ENCODE data around the gene SMC6.

The SMC6 gene

DNA sequence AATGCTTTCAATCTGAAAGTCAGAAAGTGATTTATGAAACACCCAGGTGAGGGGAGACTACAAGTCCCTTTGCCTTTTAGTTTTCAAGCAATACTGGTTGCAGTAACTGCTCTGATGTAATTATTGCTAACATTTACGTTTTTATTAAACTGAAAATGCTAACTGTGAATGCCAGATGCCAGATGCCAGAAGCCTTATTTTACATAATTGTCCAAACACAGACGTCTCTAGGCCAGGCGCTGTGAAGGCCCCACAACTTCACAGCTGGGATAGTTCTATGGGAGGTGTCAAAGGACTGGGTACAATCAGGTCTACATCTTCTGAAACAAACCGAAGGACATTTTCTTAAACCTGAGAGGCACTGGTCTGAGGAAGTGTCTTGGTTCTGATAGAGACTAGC, 35.2 kb upstream of the SMC6 start:
- TF ChIP-seq CTCF (IDR thresholded peaks at IDR 0.05): no peak
- Histone ChIP-seq H3K27ac (no peak overlapping the region), H3K4me3 (no peak overlapping the region)
- DNase-seq (ENCODE audit: low spot score): no peak

GRCh38 chr2:17786727-17787126, 33.1 kb upstream of the SMC6 start:
- no peak for DNase-seq (ENCODE audit: low spot score)
- H3K4me3 ChIP-seq: no peak overlapping the region
- TF ChIP-seq CTCF (IDR thresholded peaks at IDR 0.05): no peak
- no peak overlapping the region for H3K27ac ChIP-seq

GRCh38 chr2:17781482-17781881, 27.9 kb upstream of the SMC6 start:
- no peak for TF ChIP-seq CTCF (IDR thresholded peaks at IDR 0.05)
- H3K4me3 ChIP-seq: no peak overlapping the region
- H3K27ac ChIP-seq: no peak overlapping the region
- DNase-seq (ENCODE audit: low spot score): no peak

GRCh38 chr2:17780546-17780945, 26.9 kb upstream of the SMC6 start:
- no peak for TF ChIP-seq CTCF (IDR thresholded peaks at IDR 0.05)
- no peak overlapping the region for H3K4me3 ChIP-seq

DNA sequence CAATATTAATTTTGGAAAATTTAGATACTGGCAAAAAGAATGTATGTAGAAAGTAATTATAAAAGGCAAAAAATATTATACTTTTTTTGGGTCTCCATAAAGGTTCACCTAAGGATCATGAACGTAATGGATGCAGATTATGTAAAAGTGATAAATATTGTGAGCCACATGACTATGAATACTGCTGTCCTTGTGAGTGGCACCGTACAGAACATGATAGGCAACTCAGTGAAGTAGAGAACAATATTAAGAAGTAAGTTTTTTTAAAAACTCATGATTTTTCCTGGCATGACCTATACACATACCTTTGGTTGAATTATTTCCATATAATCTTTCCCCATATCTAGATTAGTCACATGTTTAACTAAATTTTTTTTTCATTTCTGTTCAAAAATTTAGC, 18.9 kb upstream of the SMC6 start:
- DNase-seq (ENCODE audit: low spot score): no peak
- no peak for TF ChIP-seq CTCF (IDR thresholded peaks at IDR 0.05)
- H3K27ac ChIP-seq: no peak overlapping the region

More at GRCh38 chr2:17780546-17780945, 26.9 kb upstream of the SMC6 start:
- no peak for DNase-seq (ENCODE audit: low spot score)
- H3K27ac ChIP-seq: no peak overlapping the region

GRCh38 chr2:17771956-17772355, 18.3 kb upstream of the SMC6 start:
- TF ChIP-seq CTCF (IDR thresholded peaks at IDR 0.05): no peak
- no peak for DNase-seq (ENCODE audit: low spot score)
- Histone ChIP-seq H3K27ac (no peak overlapping the region), H3K4me3 (no peak overlapping the region)

More for the DNA sequence above, 18.9 kb upstream of the SMC6 start:
- no peak overlapping the region for H3K4me3 ChIP-seq

GRCh38 chr2:17768894-17769293, 15.3 kb upstream of the SMC6 start:
- H3K4me3 ChIP-seq: no peak overlapping the region
- H3K27ac ChIP-seq: no peak overlapping the region
- TF ChIP-seq CTCF (IDR thresholded peaks at IDR 0.05): no peak
- DNase-seq (ENCODE audit: low spot score): no peak

Measured in coronary artery (tissue), 2 donors.